CD8-positive, alpha-beta memory T cell (primary cell): ENCODE data around the gene CYP3A5. TPM values are rescaled to one million over a fixed set of nuclear protein-coding genes. Genes with fewer than 3 reads are reported as not detected.
"Not testable (repeated sequence)": the region's sequence is repeated elsewhere in the genome, so short reads cannot be mapped to it uniquely, and the experiment has no call there.

ENCODE experiments used
- CTCF ChIA-PET: fragments of 350-600 bp; sonication (Branson Sonifier 250); formaldehyde crosslinking; loops from one replicate; lab custom pipeline; 2021; ENCODE audit warnings: antibody characterized with exemption; lab: Charles Lee
- POLR2A ChIA-PET: fragments of 350-600 bp; sonication (Branson Sonifier 250); formaldehyde crosslinking; loops from one replicate; lab custom pipeline; 2021; ENCODE audit warnings: antibody characterized with exemption; lab: Charles Lee
- DNase-seq, 5 donors: peaks; one replicate each; pipeline versions ENCODE4 v3.0.0 to v3.0.0-alpha.2; 2020 to 2022; ENCODE audit warnings: mixed read lengths in 1 of 5
- H3K27ac ChIP-seq: one replicate; pipeline ENCODE4 v1.7.0; 2013; ENCODE audit warnings: low read depth, mild to moderate bottlenecking, low read length, moderate library complexity
- H3K27me3 ChIP-seq: 2 replicates; pipeline ENCODE4 v1.7.0; 2013; ENCODE audit warnings: low read length, mild to moderate bottlenecking; ENCODE audit not compliant: insufficient read depth, poor library complexity, severe bottlenecking
- H3K36me3 ChIP-seq: 2 replicates; pipeline ENCODE4 v1.7.0; 2013; ENCODE audit warnings: mild to moderate bottlenecking, low read length, moderate library complexity; ENCODE audit not compliant: insufficient read depth
- H3K4me1 ChIP-seq: 2 replicates; pipeline ENCODE4 v1.7.0; 2013; ENCODE audit warnings: mild to moderate bottlenecking, low read length, moderate library complexity; ENCODE audit not compliant: insufficient read depth
- H3K4me3 ChIP-seq: 2 replicates; pipeline ENCODE4 v1.7.0; 2013; ENCODE audit warnings: mild to moderate bottlenecking, low read length
- H3K9me3 ChIP-seq: 2 replicates; pipeline ENCODE4 v1.7.0; 2013; ENCODE audit warnings: mild to moderate bottlenecking, low read length
- H3K27ac Mint-ChIP-seq, 8 donors: one replicate each; pipeline ENCODE4 v1.8.0; 2020 to 2021; ENCODE audit warnings: mixed read lengths in 8 of 8, mild to moderate bottlenecking in 6 of 8, inconsistent platforms in 3 of 8, moderate library complexity in 3 of 8
- H3K27me3 Mint-ChIP-seq, 2 donors: one replicate each; pipeline ENCODE4 v1.8.0; 2020 to 2021; ENCODE audit warnings: mixed read lengths in 2 of 2, mild to moderate bottlenecking in 1 of 2, moderate library complexity in 1 of 2
- H3K36me3 Mint-ChIP-seq, 3 donors: one replicate each; pipeline ENCODE4 v1.8.0; 2020 to 2021; ENCODE audit warnings: mixed read lengths in 3 of 3, inconsistent platforms in 1 of 3, mild to moderate bottlenecking in 1 of 3
- H3K4me1 Mint-ChIP-seq, 3 donors: one replicate each; pipeline ENCODE4 v1.8.0; 2020 to 2021; ENCODE audit warnings: mixed read lengths in 3 of 3, inconsistent platforms in 1 of 3, mild to moderate bottlenecking in 1 of 3
- H3K4me3 Mint-ChIP-seq, 7 donors: one replicate each; pipeline ENCODE4 v1.8.0; 2020 to 2021; ENCODE audit warnings: mixed read lengths in 7 of 7, mild to moderate bottlenecking in 6 of 7, moderate library complexity in 4 of 7, inconsistent platforms in 2 of 7
- H3K9me3 Mint-ChIP-seq, 5 donors: one replicate each; pipeline ENCODE4 v1.8.0; 2020 to 2022; ENCODE audit warnings: mixed read lengths in 5 of 5, mild to moderate bottlenecking in 3 of 5, moderate library complexity in 2 of 5, inconsistent platforms in 1 of 5
- polyA plus RNA-seq: library from polyadenylated mRNA; unstranded; fragments of 300-500 nt; fragmentation: Illumina TruSeq; gene quantifications from one replicate; pipeline ENCODE4 v1.2.3, GENCODE V29; 2021
- total RNA-seq, 2 experiments: library from RNA; stranded (reverse); gene quantifications; one replicate each; pipeline ENCODE4 v1.2.3, GENCODE V29; 2021

The CYP3A5 gene
- total and polyA plus RNA-seq, 3 experiments from 2014 or later = 0.16 TPM; not detected in 2

DNA sequence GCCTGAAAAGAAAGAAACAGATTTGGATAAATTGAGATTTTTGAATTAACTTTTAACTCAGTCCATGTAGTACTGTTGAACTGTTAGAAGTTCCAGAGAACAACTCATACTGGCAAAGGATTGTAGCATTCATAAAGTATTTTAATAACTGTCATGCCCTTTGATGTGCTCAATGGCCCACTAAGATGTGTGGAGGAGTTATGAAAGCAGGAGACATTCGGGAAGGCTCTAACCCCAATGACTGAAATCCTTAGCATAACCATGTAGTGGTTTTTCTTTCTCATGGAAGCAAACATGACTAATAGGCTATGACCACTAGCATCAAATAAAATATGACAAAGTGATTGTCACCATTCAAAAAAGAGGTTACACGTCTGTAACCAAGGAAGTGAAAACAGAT is 29.5 kb upstream of the CYP3A5 start:
- no peaks in the 10 kb centered on the region for H3K27me3 ChIP-seq
- H3K4me3 ChIP-seq = no peak overlapping the region
- H3K27ac ChIP-seq = no peak overlapping the region
- no peaks in the 10 kb centered on the region for H3K36me3 ChIP-seq
- ChIA-PET POLR2A (no interaction called here), CTCF (no interaction called here)
- H3K4me1 ChIP-seq = no peaks in the 10 kb centered on the region
- peaks cover 5 to 20% (median 10%) of the 10 kb centered on the region in 3 donors for H3K36me3 Mint-ChIP-seq
- DNase-seq = no peak
- H3K4me3 Mint-ChIP-seq = no peak overlapping the region
- H3K9me3 Mint-ChIP-seq = no peaks in the 10 kb centered on the region
- H3K27me3 Mint-ChIP-seq = no peaks in the 10 kb centered on the region
- no peak overlapping the region for H3K27ac Mint-ChIP-seq
- no peaks in the 10 kb centered on the region for H3K9me3 ChIP-seq
- no peaks in the 10 kb centered on the region for H3K4me1 Mint-ChIP-seq

DNA sequence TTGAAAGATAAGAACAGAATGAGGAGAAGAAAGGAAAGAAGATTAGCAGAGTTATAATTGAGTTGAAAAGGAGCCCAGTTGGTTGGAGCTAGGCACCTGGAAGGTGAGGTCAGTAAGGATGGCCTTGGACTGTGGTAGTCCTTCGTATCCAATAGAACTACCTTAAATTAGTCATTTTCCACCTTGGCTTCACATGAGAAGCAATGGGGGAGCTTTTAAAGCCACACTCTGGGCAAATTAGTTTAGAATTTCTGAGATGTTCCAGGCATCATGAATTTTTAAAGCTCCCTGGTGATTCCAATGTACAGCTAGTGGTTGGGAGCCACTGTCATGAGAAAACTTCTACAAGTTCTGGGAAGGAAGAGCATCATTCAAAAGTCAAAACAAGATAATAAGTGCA is 27.3 kb upstream of the CYP3A5 start:
- Mint-ChIP-seq H3K4me3 (no peak overlapping the region), H3K27me3 (peaks cover 0 to 3% of the 10 kb centered on the region in 2 donors), H3K36me3 (peaks cover 3 to 20% (median 12%) of the 10 kb centered on the region in 3 donors), H3K4me1 (no peaks in the 10 kb centered on the region), H3K9me3 (no peaks in the 10 kb centered on the region), H3K27ac (no peak overlapping the region)
- H3K27me3 ChIP-seq = no peaks in the 10 kb centered on the region
- ChIA-PET POLR2A (no interaction called here), CTCF (no interaction called here)
- H3K27ac ChIP-seq = no peak overlapping the region
- no peak for DNase-seq
- H3K9me3 ChIP-seq = no peaks in the 10 kb centered on the region
- no peaks in the 10 kb centered on the region for H3K4me1 ChIP-seq
- H3K4me3 ChIP-seq = no peak overlapping the region
- no peaks in the 10 kb centered on the region for H3K36me3 ChIP-seq

GRCh38 chr7:99699946-99700345 is 20.1 kb upstream of the CYP3A5 start:
- ChIA-PET POLR2A (no interaction called here), CTCF (no interaction called here)
- peak overlapping the region in 2 of 8 donors; percentile 21 to 71 for H3K27ac Mint-ChIP-seq
- no peaks in the 10 kb centered on the region for H3K4me1 Mint-ChIP-seq
- no peaks in the 10 kb centered on the region for H3K36me3 ChIP-seq
- peaks cover 0 to 2% (median 0%) of the 10 kb centered on the region in 3 donors for H3K36me3 Mint-ChIP-seq
- H3K4me3 Mint-ChIP-seq = no peak overlapping the region
- DNase-seq = no peak
- H3K27me3 Mint-ChIP-seq = peaks cover 3 to 8% of the 10 kb centered on the region in 2 donors
- H3K9me3 Mint-ChIP-seq = no peaks in the 10 kb centered on the region
- no peaks in the 10 kb centered on the region for H3K9me3 ChIP-seq
- no peak overlapping the region for H3K27ac ChIP-seq
- H3K4me1 ChIP-seq = no peaks in the 10 kb centered on the region
- no peaks in the 10 kb centered on the region for H3K27me3 ChIP-seq
- no peak overlapping the region for H3K4me3 ChIP-seq

DNA sequence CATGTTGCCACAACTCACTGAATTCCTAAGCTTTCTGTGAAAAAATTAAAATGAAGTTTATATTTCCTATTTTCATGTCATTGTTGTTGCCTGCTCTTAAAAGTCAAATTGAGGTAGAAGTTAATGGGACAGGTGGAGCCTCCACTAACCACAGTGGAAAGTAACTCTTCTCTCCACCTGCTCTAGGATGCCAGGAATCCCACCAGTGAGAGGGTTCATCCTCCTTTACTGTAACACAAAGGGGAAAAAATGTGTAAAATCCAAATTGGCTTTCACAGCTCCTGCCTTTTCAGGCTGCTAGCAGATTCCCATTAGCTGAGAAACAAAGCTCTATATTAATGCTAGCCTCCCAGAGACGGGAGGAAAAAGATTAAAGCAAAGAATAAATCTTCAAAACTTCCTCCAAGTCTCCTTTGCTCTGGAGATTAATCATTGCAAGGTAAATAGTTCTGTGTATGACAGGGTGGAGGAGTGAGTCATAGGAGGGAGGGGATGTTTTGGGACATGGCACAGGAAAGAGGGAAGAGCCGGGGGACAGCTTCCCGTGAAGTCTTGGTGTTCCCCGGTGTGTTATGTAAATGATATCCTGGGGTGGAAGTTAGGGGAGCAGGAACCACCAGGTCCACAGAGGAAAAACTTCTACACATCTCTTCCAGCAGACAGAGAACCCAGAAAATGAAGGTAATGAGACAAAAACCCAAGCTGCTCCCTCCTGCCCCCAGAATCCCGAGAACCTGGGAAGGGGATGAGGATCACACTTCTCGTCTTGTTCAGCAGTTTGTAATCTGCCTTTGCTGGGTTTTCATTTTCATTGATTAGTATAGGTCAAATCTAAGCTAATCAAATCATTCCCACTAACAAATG is 19.3 kb upstream of the CYP3A5 start:
- H3K4me3 ChIP-seq, H3K27me3 Mint-ChIP-seq, H3K27me3 ChIP-seq, CTCF ChIA-PET, H3K4me1 ChIP-seq, H3K9me3 ChIP-seq, H3K36me3 Mint-ChIP-seq, H3K4me1 Mint-ChIP-seq, H3K36me3 ChIP-seq, DNase-seq, H3K9me3 Mint-ChIP-seq, H3K27ac ChIP-seq, POLR2A ChIA-PET, H3K4me3 Mint-ChIP-seq: not testable (repeated sequence)
- H3K27ac Mint-ChIP-seq = peak overlapping the region in 1 of 8 donors; percentile 74

- no peak overlapping the region for H3K27ac ChIP-seq
- no peaks in the 10 kb centered on the region for H3K4me1 Mint-ChIP-seq
- H3K27me3 Mint-ChIP-seq = peaks cover 0 to 8% of the 10 kb centered on the region in 2 donors
- H3K27ac Mint-ChIP-seq = no peak overlapping the region
- ChIA-PET POLR2A (interaction anchor here (0.6 kb wide), 1 partner anchor 86 kb away, joined by 3 read pairs; no protein-coding TSS in a partner anchor), CTCF (no interaction called here)
- no peaks in the 10 kb centered on the region for H3K27me3 ChIP-seq
- peaks cover 0 to 3% (median 0%) of the 10 kb centered on the region in 3 donors for H3K36me3 Mint-ChIP-seq
- H3K4me3 ChIP-seq = no peak overlapping the region
- H3K4me3 Mint-ChIP-seq = no peak overlapping the region
- H3K9me3 ChIP-seq = no peaks in the 10 kb centered on the region
- H3K9me3 Mint-ChIP-seq = peaks cover 0 to 9% (median 8%) of the 10 kb centered on the region in 5 donors
- no peaks in the 10 kb centered on the region for H3K36me3 ChIP-seq
- peaks cover 7% of the 10 kb centered on the region for H3K4me1 ChIP-seq
- DNase-seq = no peak
These were observed 15.1 kb upstream of the CYP3A5 start for GRCh38 chr7:99694912-99695304.

- H3K4me1 Mint-ChIP-seq = no peaks in the 10 kb centered on the region
- peaks cover 0 to 3% (median 0%) of the 10 kb centered on the region in 3 donors for H3K36me3 Mint-ChIP-seq
- peaks cover 0 to 14% (median 9%) of the 10 kb centered on the region in 5 donors for H3K9me3 Mint-ChIP-seq
- peaks cover 0 to 8% of the 10 kb centered on the region in 2 donors for H3K27me3 Mint-ChIP-seq
- Histone ChIP-seq H3K36me3 (no peaks in the 10 kb centered on the region), H3K4me3 (no peak overlapping the region), H3K27me3 (no peaks in the 10 kb centered on the region), H3K27ac (no peak overlapping the region), H3K9me3 (no peaks in the 10 kb centered on the region), H3K4me1 (peaks cover 7% of the 10 kb centered on the region)
- no peak for DNase-seq
- ChIA-PET POLR2A (interaction anchor here (0.6 kb wide), 1 partner anchor 86 kb away, joined by 3 read pairs; no protein-coding TSS in a partner anchor), CTCF (no interaction called here)
- H3K4me3 Mint-ChIP-seq = no peak overlapping the region
- no peak overlapping the region for H3K27ac Mint-ChIP-seq
These were observed 14.6 kb upstream of the CYP3A5 start for GRCh38 chr7:99694201-99694911.

DNA sequence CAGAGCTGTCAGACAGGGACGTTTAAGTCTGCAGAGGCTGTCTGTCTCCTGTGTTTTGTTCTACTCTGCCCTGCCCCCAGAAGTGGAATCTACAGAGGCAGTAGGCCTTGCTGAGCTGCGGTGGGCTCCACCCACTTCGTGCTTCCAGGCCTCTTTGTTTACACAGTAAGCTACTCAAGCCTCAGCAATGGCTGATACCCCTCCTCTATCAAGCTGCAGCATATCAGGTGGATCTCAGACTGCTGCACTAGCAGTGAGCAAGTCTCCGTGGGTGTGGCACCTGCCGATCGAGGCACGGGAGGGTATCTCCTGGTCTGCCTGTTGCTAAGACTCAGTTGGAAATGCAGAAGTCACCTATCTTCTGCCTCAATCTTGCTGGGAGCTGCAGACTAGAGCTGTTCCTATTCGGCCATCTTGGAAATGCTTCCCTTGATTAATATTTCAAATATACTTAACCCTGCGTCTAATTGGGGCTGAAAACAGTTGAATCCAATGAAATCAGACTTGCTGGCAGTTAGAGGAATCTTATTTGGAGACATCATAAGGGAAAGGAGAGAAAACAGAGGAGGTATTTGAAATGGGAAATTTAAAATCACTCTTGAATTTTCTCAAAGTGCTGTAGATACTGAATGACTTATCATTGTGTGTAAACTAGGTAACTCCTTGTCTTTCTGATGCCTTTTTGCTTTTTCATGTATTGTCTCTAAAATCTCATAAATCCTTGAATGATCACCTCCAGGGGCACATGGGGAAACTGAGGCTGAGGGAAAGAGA is 13.8 kb upstream of the CYP3A5 start:
- Mint-ChIP-seq H3K27ac (no peak overlapping the region), H3K4me1 (no peaks in the 10 kb centered on the region), H3K36me3 (peaks cover 0 to 3% (median 0%) of the 10 kb centered on the region in 3 donors), H3K4me3 (no peak overlapping the region), H3K9me3 (peaks cover 0 to 15% (median 12%) of the 10 kb centered on the region in 5 donors), H3K27me3 (peaks cover 0 to 6% of the 10 kb centered on the region in 2 donors)
- Histone ChIP-seq H3K27ac (peak overlapping the region; percentile 62), H3K9me3 (no peaks in the 10 kb centered on the region), H3K4me3 (no peak overlapping the region), H3K4me1 (peaks cover 7% of the 10 kb centered on the region), H3K36me3 (no peaks in the 10 kb centered on the region), H3K27me3 (no peaks in the 10 kb centered on the region)
- DNase-seq = peak in 1 of 5 donors; percentile 49
- POLR2A ChIA-PET = no interaction called here
- CTCF ChIA-PET = interaction anchor here (1.7 kb wide), 1 partner anchor 18 kb away, joined by 4 read pairs; no protein-coding TSS in a partner anchor
